Raji (cell line): ENCODE data around the gene PIGL.
A peak's percentile ranks its signal among the peaks of the same experiment; 100 is the strongest.

Experiments used
- POLR2A ChIP-seq: IDR thresholded peaks from 2 replicates; pipeline ENCODE4 v1.6.1; 2011; ENCODE audit warnings: low read depth, low read length, control low read depth; ENCODE audit not compliant: insufficient read depth

Gene PIGL

DNA sequence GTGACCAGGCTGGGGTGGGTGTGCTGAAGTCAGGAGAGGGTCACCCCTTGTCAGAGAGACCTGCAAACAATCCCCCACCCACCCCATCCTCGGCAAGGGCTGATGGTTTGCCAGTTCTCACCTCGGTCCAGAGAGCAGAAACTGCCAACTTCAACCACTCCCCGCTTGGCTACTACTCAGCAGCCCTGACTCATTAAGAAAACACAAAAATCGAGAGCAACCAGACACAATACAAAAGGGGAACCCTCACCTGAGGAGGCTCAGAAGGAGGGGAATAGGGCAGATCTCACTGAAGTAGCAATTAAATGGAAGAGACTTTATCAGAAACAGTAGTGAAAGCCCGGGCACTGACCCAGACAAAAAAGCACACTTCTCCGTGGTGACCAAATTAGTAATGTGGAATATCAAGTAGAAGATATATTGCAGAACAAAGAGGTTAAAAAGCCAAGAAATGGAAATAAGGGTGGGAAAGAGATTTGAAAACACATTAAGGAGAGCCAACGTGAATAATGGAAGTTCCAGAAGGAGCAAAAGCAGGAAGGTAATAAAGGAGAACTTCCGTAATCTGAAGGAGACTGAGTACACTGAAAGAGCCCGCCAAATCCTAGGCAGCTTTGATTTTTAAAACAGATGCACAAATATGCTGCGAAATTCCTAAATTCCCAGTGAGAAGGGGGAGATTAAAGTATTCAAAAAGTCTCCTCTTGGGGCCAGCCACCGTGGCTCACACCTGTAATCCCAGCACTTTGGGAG is 112.7 kb downstream of the PIGL start:
- TF ChIP-seq POLR2A: no peak

DNA sequence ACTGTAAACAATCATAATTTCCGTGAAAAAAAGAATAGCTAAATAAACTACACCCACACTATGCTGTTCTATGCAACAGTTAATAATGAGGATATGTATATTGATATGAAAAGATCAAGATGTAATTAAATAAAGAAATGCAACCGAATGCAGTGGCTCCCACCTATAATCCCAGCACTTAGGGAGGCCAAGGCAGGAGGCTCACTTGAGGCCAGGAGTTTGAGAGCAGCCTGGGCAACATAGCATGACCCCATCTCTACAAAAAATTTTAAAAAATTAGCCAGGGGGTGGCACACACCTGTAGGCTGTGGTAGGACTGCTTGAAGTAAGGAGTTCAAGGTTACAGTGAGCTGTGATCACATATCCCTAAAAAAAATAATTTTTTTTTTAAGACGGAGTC is 121.4 kb downstream of the PIGL start:
- TF ChIP-seq POLR2A: no peak

DNA sequence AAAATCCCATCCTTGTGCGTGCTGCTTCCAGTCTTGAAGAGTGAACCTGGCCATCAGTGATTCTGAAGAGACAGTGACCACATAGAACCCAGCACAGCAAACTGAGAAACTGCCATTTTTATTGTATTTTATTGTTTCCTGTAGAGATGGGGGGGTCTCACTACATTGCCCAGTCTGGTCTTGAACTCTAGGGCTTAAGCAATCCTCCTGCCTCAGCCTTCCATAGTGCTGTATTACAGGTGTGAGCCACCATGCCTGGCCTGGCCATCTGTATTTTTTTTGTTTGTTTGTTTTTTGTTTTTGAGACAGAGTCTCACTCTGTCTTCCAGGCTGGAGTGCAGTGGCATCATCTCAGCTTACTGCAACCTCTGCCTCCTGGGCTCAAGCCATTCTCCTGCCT is 122.4 kb downstream of the PIGL start:
- no peak for TF ChIP-seq POLR2A

DNA sequence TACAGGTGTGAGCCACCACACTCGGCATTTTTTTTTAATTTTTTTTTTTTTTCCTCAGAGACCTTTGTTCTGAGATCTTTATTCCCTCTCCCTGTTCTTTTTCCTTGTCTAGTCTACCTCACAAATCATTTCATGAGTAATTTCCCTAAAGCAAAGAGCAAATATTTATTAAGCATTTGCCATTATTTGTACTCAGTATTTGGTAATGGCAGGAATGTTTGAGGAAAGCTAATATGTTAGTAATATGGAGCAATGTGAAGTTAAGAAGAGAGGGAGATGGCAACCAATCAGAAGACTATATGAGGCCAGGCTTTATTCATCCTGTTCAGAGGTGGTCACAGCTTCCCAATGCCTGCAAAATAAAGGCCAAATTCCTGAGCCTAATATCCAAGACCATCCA is 122.9 kb downstream of the PIGL start:
- TF ChIP-seq POLR2A: no peak

DNA sequence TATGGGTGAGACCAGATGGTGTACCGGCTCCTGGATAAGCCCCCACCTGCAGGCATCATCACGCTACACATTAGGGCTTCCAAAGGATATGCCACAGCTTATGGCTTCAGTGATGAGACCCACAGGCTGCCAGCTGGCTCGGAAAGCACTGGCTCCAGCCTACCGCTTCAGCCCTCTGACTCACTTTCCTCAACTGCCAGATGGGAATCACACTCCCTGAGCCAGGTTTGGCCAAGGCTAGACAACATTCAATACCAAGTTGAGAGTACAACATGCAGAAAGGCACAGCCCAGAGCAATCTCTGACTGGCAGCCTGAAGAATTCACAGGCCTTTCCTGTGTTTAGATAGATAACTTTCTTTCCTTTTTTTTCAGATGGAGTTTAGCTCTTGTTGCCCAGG is 126.0 kb downstream of the PIGL start:
- TF ChIP-seq POLR2A: no peak

DNA sequence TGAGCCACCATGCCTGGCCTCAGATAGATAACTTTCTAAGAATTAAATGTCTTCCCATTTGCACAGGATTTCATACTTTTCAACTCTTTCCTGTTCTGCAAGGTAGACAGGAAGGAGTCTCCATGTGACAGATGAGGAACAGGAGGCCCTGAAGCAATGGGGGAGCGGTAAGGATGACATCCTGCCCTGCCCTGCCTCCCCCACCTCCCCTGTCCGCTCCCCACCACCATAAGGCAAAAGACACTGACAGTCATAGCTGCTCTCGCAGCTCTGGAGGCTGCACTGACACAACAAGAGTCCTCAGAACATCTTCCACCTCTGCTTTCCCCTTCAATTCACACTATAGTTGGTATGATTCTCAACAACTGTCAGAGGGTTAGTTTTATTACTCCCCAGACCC is 126.6 kb downstream of the PIGL start:
- no peak for TF ChIP-seq POLR2A

DNA sequence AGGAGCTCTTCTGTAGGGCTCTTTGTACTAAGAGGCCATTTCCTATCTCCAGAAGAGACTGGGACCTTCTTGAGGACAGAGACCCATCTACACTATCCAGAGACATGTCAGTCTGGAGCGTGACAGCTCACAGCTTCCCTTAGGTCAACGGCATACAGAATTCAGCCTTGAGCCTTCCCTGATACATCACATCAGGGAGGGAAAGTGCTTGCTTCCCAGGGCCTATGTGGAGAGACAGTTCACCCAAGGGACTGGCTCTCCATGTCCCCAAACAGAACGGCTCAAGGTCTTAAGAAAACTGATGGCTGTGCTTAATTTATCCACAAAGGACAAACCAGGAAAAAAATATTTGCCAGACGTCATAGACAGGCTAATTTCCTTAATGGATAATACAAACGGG is 128.6 kb downstream of the PIGL start:
- no peak for TF ChIP-seq POLR2A

DNA sequence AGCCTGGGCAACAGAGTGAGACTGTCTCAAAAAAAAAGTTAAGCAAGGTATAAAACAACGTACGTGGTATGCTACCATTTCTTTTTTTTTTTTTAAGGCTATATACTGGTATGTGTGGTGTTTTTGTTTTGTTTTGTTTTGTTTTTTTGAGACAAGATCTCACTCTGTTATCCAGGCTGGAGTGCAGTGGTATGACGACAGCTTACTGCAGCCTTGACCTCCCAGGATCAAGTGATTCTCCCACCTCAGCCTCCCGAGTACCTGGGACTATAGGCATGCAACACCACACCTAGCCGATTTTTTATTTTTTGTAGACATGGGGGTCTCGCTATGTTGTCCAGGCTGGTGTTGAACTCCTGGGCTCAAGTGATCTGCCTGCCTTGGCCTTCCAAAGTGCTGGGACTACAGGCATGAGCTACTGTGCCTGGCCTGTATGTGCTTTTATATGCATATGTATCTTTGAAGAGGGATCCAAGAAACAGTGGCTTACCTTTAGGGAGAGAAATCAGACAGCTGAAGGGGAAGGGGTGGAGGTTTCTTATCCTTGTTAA is 129.8 kb downstream of the PIGL start:
- no peak for TF ChIP-seq POLR2A

DNA sequence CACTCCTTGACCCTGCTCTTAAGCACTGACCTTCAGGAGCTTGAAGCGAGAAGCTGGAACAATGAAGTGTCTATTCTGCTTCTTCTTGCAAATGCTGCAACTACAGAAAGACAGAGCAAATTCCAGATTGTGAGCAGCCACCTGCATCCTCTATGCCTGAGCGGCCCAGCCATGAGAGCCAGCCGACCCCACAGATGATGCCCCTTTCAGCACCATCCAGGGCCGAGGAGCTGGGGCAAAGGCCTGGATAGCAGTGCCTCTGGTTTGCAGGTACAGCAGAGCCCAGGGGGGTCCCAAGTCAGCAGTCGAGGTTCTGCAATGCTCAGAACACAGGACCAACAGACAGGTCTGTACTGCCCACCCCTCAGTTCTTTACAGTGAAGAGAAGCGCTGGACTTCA is 131.6 kb downstream of the PIGL start:
- no peak for TF ChIP-seq POLR2A

DNA sequence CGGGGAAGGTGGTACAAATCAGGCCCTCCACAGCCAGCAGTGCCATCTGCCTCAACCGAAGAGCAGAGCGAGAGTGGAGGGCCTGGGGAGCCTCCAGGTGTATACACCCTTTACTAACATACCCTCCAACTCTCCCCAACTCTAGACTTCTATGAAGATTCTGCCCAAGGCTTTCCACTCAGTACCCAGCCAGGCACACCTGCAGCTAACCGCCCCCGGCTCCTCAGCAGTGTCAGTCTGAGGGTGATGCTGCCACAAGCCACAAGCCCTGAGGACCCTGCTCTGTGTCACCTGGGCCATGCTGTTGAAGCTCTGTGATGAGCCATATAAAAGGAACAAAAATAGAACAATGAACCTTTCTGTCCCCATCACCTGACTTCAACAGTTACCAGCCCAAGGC is 132.4 kb downstream of the PIGL start:
- no peak for TF ChIP-seq POLR2A

DNA sequence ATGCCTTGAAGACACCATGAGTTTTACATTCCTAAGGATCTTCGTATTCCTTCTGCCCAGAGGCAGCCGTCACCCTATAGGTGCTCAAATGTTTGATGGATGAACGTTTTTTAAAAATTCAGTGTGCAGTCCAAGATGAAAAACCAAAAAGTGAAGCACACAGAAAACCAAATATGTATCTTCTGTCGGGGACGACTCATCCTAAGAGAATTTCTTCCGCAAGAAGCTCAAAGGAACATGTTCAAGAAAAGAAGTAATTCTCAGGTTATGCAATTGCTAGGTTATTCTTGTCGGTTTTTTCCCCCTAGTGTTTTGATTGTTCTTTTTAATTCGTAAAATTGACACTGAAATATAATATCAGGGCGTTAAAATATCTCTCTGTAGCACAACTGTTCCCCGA is 134.8 kb downstream of the PIGL start:
- TF ChIP-seq POLR2A: no peak

DNA sequence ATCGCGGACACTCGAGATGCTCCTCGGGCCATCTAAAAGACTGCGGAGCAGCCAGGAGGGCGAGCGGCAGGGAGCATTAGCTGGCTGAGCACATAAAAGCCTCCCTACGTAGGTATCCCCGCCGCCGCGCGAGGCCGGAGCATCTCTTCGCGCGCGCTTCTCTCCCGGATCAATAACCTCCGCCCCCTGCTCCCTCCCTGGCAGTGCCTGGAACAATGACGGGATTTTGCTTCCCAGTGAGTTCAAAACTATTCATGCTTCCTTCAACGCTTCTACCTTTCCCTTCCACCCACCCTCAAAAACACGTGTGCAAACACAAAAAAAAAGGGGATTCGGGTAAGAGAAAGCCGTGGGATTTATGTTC is 135.3 kb downstream of the PIGL start:
- no peak for TF ChIP-seq POLR2A

DNA sequence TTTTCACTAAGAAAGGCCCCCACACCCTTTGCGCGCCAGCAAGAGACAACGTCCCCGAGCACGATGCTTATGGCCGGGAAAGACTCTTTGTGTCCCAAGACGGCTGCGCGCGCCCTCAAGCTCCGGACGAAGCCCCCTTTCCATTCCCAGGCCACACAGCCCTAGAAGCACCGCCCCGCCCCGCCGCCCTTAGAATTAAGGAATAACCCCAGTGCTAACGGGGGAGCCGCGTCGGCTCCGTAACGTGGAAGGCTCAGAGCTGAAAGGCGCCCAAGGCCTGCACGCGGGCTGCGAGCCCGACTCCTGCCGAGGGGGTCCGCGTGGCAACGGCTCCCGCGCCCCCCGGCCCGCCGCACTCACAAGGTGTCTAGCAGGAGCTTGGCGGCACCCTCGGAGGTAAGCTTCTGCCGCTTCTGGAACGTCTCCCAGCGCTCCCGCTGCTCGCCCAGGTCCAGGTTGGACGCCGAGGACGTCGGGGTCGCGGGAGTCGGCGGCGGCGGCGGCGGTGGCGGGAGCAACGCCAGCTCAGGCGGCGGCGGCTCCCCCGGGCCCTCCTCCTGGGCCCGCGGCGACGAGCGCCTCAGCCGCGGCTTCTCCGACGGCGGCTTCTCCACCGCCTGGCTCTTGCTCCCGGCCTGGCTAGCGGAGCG is 135.8 kb downstream of the PIGL start:
- TF ChIP-seq POLR2A: no peak

DNA sequence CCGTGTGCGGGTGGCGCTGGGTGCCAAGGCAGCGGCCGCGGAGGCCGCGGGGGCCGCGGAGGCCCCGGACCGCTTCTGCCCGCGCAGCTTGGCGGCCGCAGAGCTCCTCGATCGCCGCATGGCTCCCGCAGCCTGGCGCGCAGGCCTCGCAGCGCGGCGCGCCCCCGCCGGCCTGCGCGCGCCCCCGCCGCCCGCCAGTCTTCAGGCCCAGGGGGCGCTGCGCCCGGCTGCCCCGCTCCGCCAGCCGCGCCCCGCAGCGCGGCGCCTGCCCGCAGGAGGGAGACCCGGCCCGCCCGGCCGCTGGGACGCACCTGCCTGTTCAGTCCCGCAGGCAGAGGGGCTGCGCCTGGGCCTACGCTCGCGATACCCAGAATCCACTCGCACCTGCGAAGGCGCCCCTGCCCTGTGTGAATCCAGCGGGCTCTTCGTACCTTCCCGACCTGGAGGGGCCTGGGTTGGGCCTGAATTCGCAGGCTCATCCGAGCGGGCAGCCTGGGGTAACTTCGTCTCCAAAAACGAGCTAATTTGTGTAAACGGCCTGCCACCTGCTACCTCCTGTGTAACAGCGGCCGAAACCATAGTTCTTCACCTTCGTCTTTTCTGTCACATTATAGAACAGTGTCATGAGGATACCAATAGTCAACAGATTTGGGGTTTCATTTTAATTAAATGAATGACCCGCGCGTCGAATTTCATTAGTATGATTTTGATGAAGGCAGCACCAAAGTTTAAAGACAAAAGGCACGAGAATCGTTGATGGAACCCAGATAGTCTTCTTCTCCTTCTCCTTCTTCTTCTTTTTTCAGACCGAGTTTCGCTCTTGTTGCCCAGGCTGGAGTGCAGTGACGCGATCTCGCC is 136.5 kb downstream of the PIGL start, which contains the start of gene CENPV:
Gene CENPV (minus strand): TSS at position 153 of the 858 bp plus-strand sequence. CDS start 33 bp downstream, at position 120.
- TF ChIP-seq POLR2A: peak; percentile 85

DNA sequence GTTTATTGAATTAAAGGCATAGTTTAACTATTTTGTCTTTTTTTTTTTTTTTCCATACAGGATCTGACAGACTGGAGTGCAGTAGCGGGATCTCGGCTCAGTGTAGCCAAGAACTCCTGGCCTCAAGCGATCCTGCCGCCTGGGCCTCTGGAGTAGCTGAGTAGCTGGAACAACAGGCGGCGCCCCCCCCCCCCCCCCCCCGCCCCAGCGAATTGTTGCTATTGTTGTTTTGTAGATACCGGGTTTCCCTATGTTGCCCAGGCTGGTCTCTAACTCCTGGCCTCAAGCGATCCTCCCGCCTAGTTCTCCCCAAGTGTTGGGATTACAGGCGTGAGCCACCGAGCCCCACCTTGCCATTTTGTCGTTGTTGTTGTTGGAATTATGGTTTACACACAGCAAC is 137.6 kb downstream of the PIGL start:
- TF ChIP-seq POLR2A: no peak
